Calu3 (cell line): ENCODE results near the gene FAM78B. TPM values are rescaled to one million over a fixed set of nuclear protein-coding genes. Genes with fewer than 3 reads are reported as not detected.

Experiments
- BruUV-seq: library from RNA; stranded (reverse); fragments of 400-500 nt; replicated peaks from 2 replicates; lab custom pipeline; 2021; lab: Mats Ljungman, UMichigan
- CTCF ChIA-PET: fragments of 300-600 bp; sonication (Branson Sonifier 250); formaldehyde crosslinking; loops from one replicate; lab custom pipeline; 2022; ENCODE audit warnings: antibody characterized with exemption; lab: Charles Lee
- DNase-seq: peaks from one replicate; pipeline ENCODE4 v3.0.0; 2022
- H3K27ac Mint-ChIP-seq: one replicate; pipeline ENCODE4 v1.8.0; 2022; ENCODE audit warnings: mixed read lengths; ENCODE audit not compliant: unreplicated experiment
- H3K27me3 Mint-ChIP-seq: one replicate; pipeline ENCODE4 v1.8.0; 2022; ENCODE audit warnings: mixed read lengths; ENCODE audit not compliant: unreplicated experiment
- H3K36me3 Mint-ChIP-seq: one replicate; pipeline ENCODE4 v1.8.0; 2022; ENCODE audit warnings: mild to moderate bottlenecking, moderate library complexity, mixed read lengths; ENCODE audit not compliant: insufficient read depth, unreplicated experiment
- H3K4me1 Mint-ChIP-seq: one replicate; pipeline ENCODE4 v1.8.0; 2022; ENCODE audit warnings: mild to moderate bottlenecking, low read depth, mixed read lengths; ENCODE audit not compliant: unreplicated experiment
- H3K4me3 Mint-ChIP-seq: one replicate; pipeline ENCODE4 v1.8.0; 2022; ENCODE audit warnings: mild to moderate bottlenecking, low read depth, moderate library complexity, mixed read lengths; ENCODE audit not compliant: unreplicated experiment
- H3K9me3 Mint-ChIP-seq: one replicate; pipeline ENCODE4 v1.8.0; 2022; ENCODE audit warnings: low read depth, mixed read lengths; ENCODE audit not compliant: unreplicated experiment
- CTCF ChIP-seq: fragments of 200-600 bp; IDR thresholded peaks from one replicate; pipeline ENCODE4 v1.8.0; 2022; ENCODE audit warnings: antibody characterized with exemption; ENCODE audit not compliant: unreplicated experiment
- intact Hi-C: fragments of 100-400 bp; cut with micrococcal nuclease; formaldehyde crosslinking; loops from one replicate; pipeline ENCODE4 v1.10.0; 2022; ENCODE audit not compliant: unreplicated experiment
- total RNA-seq: library from RNA; stranded (reverse); gene quantifications from 2 replicates; pipeline ENCODE4 v1.2.3, GENCODE V29; 2022

The FAM78B gene
- total RNA-seq, 1 experiment from 2014 or later: 4.9 TPM

GRCh38 chr1:166113630-166114029, 53.2 kb downstream of the FAM78B start:
- no peaks in the 10 kb centered on the region for H3K9me3 Mint-ChIP-seq
- no peak overlapping the region for H3K27ac Mint-ChIP-seq
- no peak for TF ChIP-seq CTCF
- intact Hi-C loops: no loop called here
- BruUV-seq: no TSS peak
- H3K36me3 Mint-ChIP-seq: no peaks in the 10 kb centered on the region
- peaks cover 5% of the 10 kb centered on the region for H3K27me3 Mint-ChIP-seq
- no peaks in the 10 kb centered on the region for H3K4me1 Mint-ChIP-seq
- CTCF ChIA-PET: no interaction called here
- no peak overlapping the region for H3K4me3 Mint-ChIP-seq
- DNase-seq: no peak

GRCh38 chr1:166113031-166113430, 53.8 kb downstream of the FAM78B start:
- Mint-ChIP-seq H3K4me1 (no peaks in the 10 kb centered on the region), H3K27me3 (no peaks in the 10 kb centered on the region), H3K4me3 (no peak overlapping the region), H3K36me3 (no peaks in the 10 kb centered on the region), H3K27ac (no peak overlapping the region), H3K9me3 (no peaks in the 10 kb centered on the region)
- CTCF ChIA-PET: no interaction called here
- intact Hi-C loops: no loop called here
- DNase-seq: no peak
- TF ChIP-seq CTCF: no peak
- no TSS peak for BruUV-seq

- no peaks in the 10 kb centered on the region for H3K9me3 Mint-ChIP-seq
- H3K4me1 Mint-ChIP-seq: no peaks in the 10 kb centered on the region
- no peak overlapping the region for H3K4me3 Mint-ChIP-seq
- intact Hi-C loops: no loop called here
- no peak overlapping the region for H3K27ac Mint-ChIP-seq
- TF ChIP-seq CTCF: no peak
- CTCF ChIA-PET: no interaction called here
- no peaks in the 10 kb centered on the region for H3K27me3 Mint-ChIP-seq
- DNase-seq: no peak
- no TSS peak for BruUV-seq
- no peaks in the 10 kb centered on the region for H3K36me3 Mint-ChIP-seq
Measured at GRCh38 chr1:166112425-166112824, 54.4 kb downstream of the FAM78B start.

GRCh38 chr1:166111430-166111829, 55.4 kb downstream of the FAM78B start:
- no peaks in the 10 kb centered on the region for H3K36me3 Mint-ChIP-seq
- intact Hi-C loops: no loop called here
- H3K9me3 Mint-ChIP-seq: no peaks in the 10 kb centered on the region
- CTCF ChIA-PET: interaction anchor here (1.2 to 1.6 kb wide), 2 partner anchors 13 to 23 kb away, joined by 3 read pairs; no protein-coding TSS in a partner anchor
- DNase-seq: no peak
- TF ChIP-seq CTCF: no peak
- H3K4me1 Mint-ChIP-seq: no peaks in the 10 kb centered on the region
- no peak overlapping the region for H3K27ac Mint-ChIP-seq
- no peaks in the 10 kb centered on the region for H3K27me3 Mint-ChIP-seq
- no peak overlapping the region for H3K4me3 Mint-ChIP-seq
- BruUV-seq: no TSS peak
